EH (cell line): ENCODE results near the gene ACTG1.

ENCODE experiments used
- DNase-seq: peaks from one replicate; pipeline ENCODE4 v3.0.0-alpha.2; 2015; ENCODE audit warnings: low read depth

The ACTG1 gene

GRCh38 chr17:81498953-81499600, 13.5 kb downstream of the ACTG1 start:
- DNase-seq, result no peak

- no peak for DNase-seq
Measured at GRCh38 chr17:81494626-81495377, 17.8 kb downstream of the ACTG1 start.

GRCh38 chr17:81493198-81494038, 19.2 kb downstream of the ACTG1 start:
- DNase-seq, result no peak

- DNase-seq, result no peak
Measured at GRCh38 chr17:81492706-81493105, 19.9 kb downstream of the ACTG1 start.

- no peak for DNase-seq
Measured at GRCh38 chr17:81492202-81492601, 20.4 kb downstream of the ACTG1 start.

- DNase-seq, result no peak
Measured at GRCh38 chr17:81491761-81492160, 20.8 kb downstream of the ACTG1 start.

- no peak for DNase-seq
Measured at GRCh38 chr17:81491181-81491581, 21.4 kb downstream of the ACTG1 start.

- no peak for DNase-seq
Measured at GRCh38 chr17:81489998-81490992, 22.3 kb downstream of the ACTG1 start.

- no peak for DNase-seq
Measured at GRCh38 chr17:81489012-81489997, 23.3 kb downstream of the ACTG1 start.

GRCh38 chr17:81488276-81488860, 24.2 kb downstream of the ACTG1 start:
- peak; percentile 32 for DNase-seq

- peak; percentile 77 for DNase-seq
Measured at GRCh38 chr17:81487487-81488275, 24.9 kb downstream of the ACTG1 start.

GRCh38 chr17:81487089-81487486, 25.5 kb downstream of the ACTG1 start:
- DNase-seq, result no peak

- DNase-seq, result no peak
Measured at GRCh38 chr17:81486199-81486810, 26.3 kb downstream of the ACTG1 start.

GRCh38 chr17:81484195-81484979, 28.2 kb downstream of the ACTG1 start:
- DNase-seq, result peak; percentile 73

GRCh38 chr17:81483862-81484194, 28.8 kb downstream of the ACTG1 start:
- DNase-seq, result no peak

- no peak for DNase-seq
Measured at GRCh38 chr17:81483085-81483861, 29.3 kb downstream of the ACTG1 start.

GRCh38 chr17:81482673-81483072, 29.9 kb downstream of the ACTG1 start:
- no peak for DNase-seq
